WTC11 (cell line): ENCODE results near the gene NKX3-2. TPM values are rescaled to one million over a fixed set of nuclear protein-coding genes. Genes with fewer than 3 reads are reported as not detected.

Experiments
- ATAC-seq: fragments of 200-7000 bp; cut with Tn5 transposase; 2 replicates; pipeline ENCODE4 v1.10.0; 2021; ENCODE audit warnings: mild to moderate bottlenecking, moderate library complexity
- CTCF ChIA-PET: fragments of 300-600 bp; sonication (Branson Sonifier 250); formaldehyde crosslinking; loops from one replicate; lab custom pipeline; 2021; ENCODE audit warnings: antibody characterized with exemption; lab: Charles Lee
- POLR2A ChIA-PET: fragments of 350-600 bp; sonication (Branson Sonifier 250); formaldehyde crosslinking; loops from one replicate; lab custom pipeline; 2021; ENCODE audit warnings: antibody characterized with exemption; lab: Charles Lee
- DNase-seq: peaks from one replicate; pipeline ENCODE4 v3.0.0; 2021; ENCODE audit warnings: low spot score
- H3K27ac Mint-ChIP-seq: 2 replicates; pipeline ENCODE4 v1.8.0; 2021; ENCODE audit warnings: mixed read lengths
- H3K27me3 Mint-ChIP-seq: 2 replicates; pipeline ENCODE4 v1.8.0; 2021; ENCODE audit warnings: low read depth, mild to moderate bottlenecking, moderate library complexity, mixed read lengths
- H3K36me3 Mint-ChIP-seq: 2 replicates; pipeline ENCODE4 v1.8.0; 2021; ENCODE audit warnings: mixed read lengths
- H3K4me1 Mint-ChIP-seq: 2 replicates; pipeline ENCODE4 v1.8.0; 2022; ENCODE audit warnings: mixed read lengths
- H3K4me3 Mint-ChIP-seq: 2 replicates; pipeline ENCODE4 v1.8.0; 2021; ENCODE audit warnings: mild to moderate bottlenecking, moderate library complexity, mixed read lengths
- H3K9me3 Mint-ChIP-seq: 2 replicates; pipeline ENCODE4 v1.8.0; 2021; ENCODE audit warnings: mixed read lengths
- CREB1 ChIP-seq: sonication (generic); formaldehyde crosslinking; IDR thresholded peaks from 2 replicates; pipeline ENCODE4 v1.8.0; 2023; ENCODE audit warnings: mild to moderate bottlenecking, missing genetic modification reagents
- ELF4 ChIP-seq: sonication (generic); formaldehyde crosslinking; IDR thresholded peaks from 2 replicates; pipeline ENCODE4 v1.8.1; 2022; ENCODE audit warnings: low read depth, mild to moderate bottlenecking, moderate library complexity, missing genetic modification reagents
- EMX1 ChIP-seq: fragments of 250-450 bp; sonication (Bioruptor Pico); IDR thresholded peaks from 2 replicates; pipeline ENCODE4 v1.8.0; 2021; ENCODE audit warnings: mild to moderate bottlenecking
- FOXP4 ChIP-seq: sonication (generic); formaldehyde crosslinking; IDR thresholded peaks from 2 replicates; pipeline ENCODE4 v1.8.0; 2022; ENCODE audit warnings: mild to moderate bottlenecking, missing genetic modification reagents
- GTF2I ChIP-seq: fragments of 250-450 bp; sonication (Bioruptor Pico); conservative IDR thresholded peaks from 2 replicates; pipeline ENCODE4 v1.4.0; 2021; ENCODE audit warnings: mild to moderate bottlenecking
- HMGXB4 ChIP-seq: sonication (generic); formaldehyde crosslinking; IDR thresholded peaks from 2 replicates; pipeline ENCODE4 v1.8.1; 2023; ENCODE audit warnings: mild to moderate bottlenecking, moderate library complexity, missing genetic modification reagents
- MAX ChIP-seq: sonication (generic); formaldehyde crosslinking; IDR thresholded peaks from 2 replicates; pipeline ENCODE4 v1.8.0; 2022; ENCODE audit warnings: mild to moderate bottlenecking, missing genetic modification reagents
- MYBL2 ChIP-seq: sonication (generic); formaldehyde crosslinking; IDR thresholded peaks from 2 replicates; pipeline ENCODE4 v1.8.1; 2023; ENCODE audit warnings: mild to moderate bottlenecking, moderate library complexity, missing genetic modification reagents
- NR1H2 ChIP-seq: sonication (generic); formaldehyde crosslinking; IDR thresholded peaks from 2 replicates; pipeline ENCODE4 v1.9.0; 2021; ENCODE audit warnings: mild to moderate bottlenecking, moderate library complexity, missing genetic modification reagents
- NR3C1 ChIP-seq: sonication (generic); formaldehyde crosslinking; conservative IDR thresholded peaks from 2 replicates; pipeline ENCODE4 v1.8.1; 2023; ENCODE audit warnings: low read depth, mild to moderate bottlenecking, missing genetic modification reagents
- RELA ChIP-seq: sonication (generic); formaldehyde crosslinking; IDR thresholded peaks from 2 replicates; pipeline ENCODE4 v1.8.1; 2022; ENCODE audit warnings: missing genetic modification reagents, mild to moderate bottlenecking, borderline replicate concordance
- RORB ChIP-seq: fragments of 250-450 bp; sonication (Bioruptor Pico); IDR thresholded peaks from 2 replicates; pipeline ENCODE4 v1.9.0; 2021; ENCODE audit warnings: mild to moderate bottlenecking
- TCF7 ChIP-seq: sonication (generic); formaldehyde crosslinking; IDR thresholded peaks from 2 replicates; pipeline ENCODE4 v1.8.0; 2022; ENCODE audit warnings: mild to moderate bottlenecking, low read depth, missing genetic modification reagents, moderate library complexity
- TEAD4 ChIP-seq: sonication (generic); formaldehyde crosslinking; IDR thresholded peaks from 2 replicates; pipeline ENCODE4 v1.8.0; 2022; ENCODE audit warnings: mild to moderate bottlenecking, missing genetic modification reagents
- ZBTB43 ChIP-seq: sonication (generic); formaldehyde crosslinking; IDR thresholded peaks from 2 replicates; pipeline ENCODE4 v1.8.1; 2023; ENCODE audit warnings: mild to moderate bottlenecking, missing genetic modification reagents
- ZNF425 ChIP-seq: fragments of 250-450 bp; sonication (Bioruptor Pico); conservative IDR thresholded peaks from 2 replicates; pipeline ENCODE4 v1.9.0; 2021; ENCODE audit warnings: mild to moderate bottlenecking
- ZNF512 ChIP-seq: sonication (generic); formaldehyde crosslinking; IDR thresholded peaks from 2 replicates; pipeline ENCODE4 v1.8.1; 2022; ENCODE audit warnings: missing genetic modification reagents, borderline replicate concordance
- ZSCAN18 ChIP-seq: fragments of 250-450 bp; sonication (Bioruptor Pico); IDR thresholded peaks from 2 replicates; pipeline ENCODE4 v2.1.2; 2022; ENCODE audit warnings: mild to moderate bottlenecking, moderate library complexity
- total RNA-seq: library from RNA; stranded (reverse); gene quantifications from 3 replicates; pipeline ENCODE4 v1.2.3, GENCODE V29; 2021

Gene NKX3-2
- total RNA-seq, 1 experiment from 2014 or later: 0.07 TPM

- no peak for TF ChIP-seq FOXP4 (CRISPR knock-in tag)
- no peak for TF ChIP-seq TCF7 (CRISPR knock-in tag)
- no peak for TF ChIP-seq NR1H2 (CRISPR knock-in tag)
- no peak for TF ChIP-seq TEAD4 (CRISPR knock-in tag)
- TF ChIP-seq GTF2I (CRISPR knock-in tag): no peak
- no peak for TF ChIP-seq NR3C1 (CRISPR knock-in tag)
- no peak for TF ChIP-seq RORB (CRISPR knock-in tag)
- TF ChIP-seq MAX (CRISPR knock-in tag): no peak
- TF ChIP-seq EMX1 (CRISPR knock-in tag): no peak
- no peak for TF ChIP-seq CREB1 (CRISPR knock-in tag)
- TF ChIP-seq, all 79 proteins: peak for 0
- H3K27ac Mint-ChIP-seq: no peak overlapping the region
- DNase-seq: no peak
- no peaks in the 10 kb centered on the region for H3K9me3 Mint-ChIP-seq
- CTCF ChIA-PET: no interaction called here
- POLR2A ChIA-PET: interaction anchor here (1.3 kb wide), 1 partner anchor 11 kb away, joined by 4 read pairs; no protein-coding TSS in a partner anchor
- peaks cover 100% of the 10 kb centered on the region for H3K27me3 Mint-ChIP-seq
- H3K36me3 Mint-ChIP-seq: peaks cover 7% of the 10 kb centered on the region; the same call in 1 of the 2 replicates
- H3K4me1 Mint-ChIP-seq: peaks cover 91% of the 10 kb centered on the region
- H3K4me3 Mint-ChIP-seq: peak overlapping the region; percentile 40
- peak; percentile 10 for ATAC-seq
Measured at GRCh38 chr4:13535708-13536361, 8.5 kb downstream of the NKX3-2 start.

GRCh38 chr4:13535118-13535517, 9.2 kb downstream of the NKX3-2 start:
- H3K9me3 Mint-ChIP-seq: no peaks in the 10 kb centered on the region
- ATAC-seq: no peak
- POLR2A ChIA-PET: interaction anchor here (1.3 kb wide), 1 partner anchor 10 kb away, joined by 4 read pairs; no protein-coding TSS in a partner anchor
- TF ChIP-seq ZNF425 (CRISPR knock-in tag) (no peak), RELA (CRISPR knock-in tag) (no peak), ZBTB43 (CRISPR knock-in tag) (no peak)
- no peak overlapping the region for H3K27ac Mint-ChIP-seq
- DNase-seq: no peak
- peaks cover 7% of the 10 kb centered on the region; the same call in 1 of the 2 replicates for H3K36me3 Mint-ChIP-seq
- H3K27me3 Mint-ChIP-seq: peaks cover 100% of the 10 kb centered on the region
- H3K4me1 Mint-ChIP-seq: peaks cover 93% of the 10 kb centered on the region
- H3K4me3 Mint-ChIP-seq: peak overlapping the region; percentile 37
- CTCF ChIA-PET: interaction anchor here (0.6 to 1.3 kb wide), 2 partner anchors 13 kb away, joined by 4 to 9 read pairs; no protein-coding TSS in a partner anchor

GRCh38 chr4:13534344-13535063, 9.8 kb downstream of the NKX3-2 start:
- Mint-ChIP-seq H3K27ac (no peak overlapping the region), H3K27me3 (peaks cover 100% of the 10 kb centered on the region), H3K4me1 (peaks cover 93% of the 10 kb centered on the region), H3K36me3 (peaks cover 7% of the 10 kb centered on the region; the same call in 1 of the 2 replicates), H3K4me3 (peak overlapping the region; percentile 37), H3K9me3 (no peaks in the 10 kb centered on the region)
- ChIA-PET CTCF (interaction anchor here (0.6 to 1.7 kb wide), 8 partner anchors 7 to 103 kb away, joined by 3 to 9 read pairs (median 4); partner anchors contain the start of gene NKX3-2), POLR2A (interaction anchor here (0.8 to 1.3 kb wide), 2 partner anchors 9 to 10 kb away, joined by 3 to 4 read pairs; no protein-coding TSS in a partner anchor)
- ATAC-seq: peak; percentile 7
- no peak for DNase-seq
- no peak for TF ChIP-seq ZSCAN18 (CRISPR knock-in tag)
- TF ChIP-seq ZNF512 (CRISPR knock-in tag): no peak
- no peak for TF ChIP-seq HMGXB4
- TF ChIP-seq ELF4 (CRISPR knock-in tag): no peak
- no peak for TF ChIP-seq MYBL2
